Measurements from ENCODE around the gene CCL22. TPM values are rescaled to one million over a fixed set of nuclear protein-coding genes. Genes with fewer than 3 reads are reported as not detected.

Gene CCL22
- total and polyA plus RNA-seq, 12 donors: 0.07 to 0.60 TPM; not detected in 10

- no peak for ATAC-seq
- 79 to 80% methylated on average over 7 of the region's 7 CpGs for WGBS, 2 donors
- intact Hi-C loops (cut with DNase I): loop anchor here in 4 of 10 donors (2.0 to 10.0 kb wide), 3 partner anchors 111 to 329 kb away; partner anchors contain the start of gene ARL2BP (in 1 of the 4)
- no peak for DNase-seq
- no peaks in the 10 kb centered on the region for H3K9me3 ChIP-seq
- no peak for TF ChIP-seq CTCF (IDR thresholded peaks at IDR 0.05)
- peaks cover 14 to 51% (median 44%) of the 10 kb centered on the region in 9 donors for H3K4me1 ChIP-seq
- H3K4me3 ChIP-seq: no peak overlapping the region
- no peaks in the 10 kb centered on the region for H3K36me3 ChIP-seq
- H3K27me3 ChIP-seq: no peaks in the 10 kb centered on the region
- no peak overlapping the region for H3K27ac ChIP-seq
Observed at GRCh38 chr16:57413733-57414132, 55.1 kb downstream of the CCL22 start.

Other genes starting within 250 kb of the CCL22 start
- 10 to 100 TPM; 49.6 to 66.8 (median 62.5) TPM for gene PSME3IP1, start 172.7 kb upstream of the CCL22 start, total RNA-seq
- 10 to 100 TPM; 50.4 to 60.7 TPM for gene PSME3IP1, start 172.7 kb upstream of the CCL22 start, polyA plus RNA-seq
- 10 to 100 TPM; 14.7 to 21.4 (median 18.5) TPM for gene RSPRY1, start 172.5 kb upstream of the CCL22 start, total RNA-seq
- 1 to 10 TPM; 6.9 to 9.5 TPM for gene RSPRY1, start 172.5 kb upstream of the CCL22 start, polyA plus RNA-seq
- gene ARL2BP, start 113.5 kb upstream of the CCL22 start, total RNA-seq: 10 to 100 TPM; 39.9 to 53.9 (median 45.9) TPM
- gene ARL2BP, start 113.5 kb upstream of the CCL22 start, polyA plus RNA-seq: 10 to 100 TPM; 33.4 to 57.9 TPM
- 1 to 10 TPM; 1.7 to 4.0 (median 2.2) TPM for gene PLLP, start 74.1 kb upstream of the CCL22 start, total RNA-seq
- 10 to 100 TPM in 1 of 2 donors, 1 to 10 TPM in 1; 7.0 to 10.6 TPM for gene PLLP, start 74.1 kb upstream of the CCL22 start, polyA plus RNA-seq
- gene CX3CL1, start 13.7 kb downstream of the CCL22 start, total RNA-seq: 10 to 100 TPM in 9 of 10 donors, 1 to 10 TPM in 1; 7.8 to 46.3 (median 14.5) TPM
- 10 to 100 TPM; 15.1 to 19.0 TPM for gene CX3CL1, start 13.7 kb downstream of the CCL22 start, polyA plus RNA-seq
- gene CCL17, start 46.0 kb downstream of the CCL22 start, total RNA-seq: 1 to 10 TPM in 1 of 10 donors, not detected in 9; 1.0 TPM
- gene CCL17, start 46.0 kb downstream of the CCL22 start, polyA plus RNA-seq: under 1 TPM in 1 of 2 donors, not detected in 1; 0.35 TPM
- gene CIAPIN1, start 88.6 kb downstream of the CCL22 start, total RNA-seq: 10 to 100 TPM; 49.6 to 75.1 (median 61.0) TPM
- gene CIAPIN1, start 88.6 kb downstream of the CCL22 start, polyA plus RNA-seq: 10 to 100 TPM; 20.1 to 63.0 TPM
- gene COQ9, start 88.7 kb downstream of the CCL22 start, total RNA-seq: 100 to 1,000 TPM; 135 to 230 (median 207) TPM
- 100 to 1,000 TPM; 162 to 475 TPM for gene COQ9, start 88.7 kb downstream of the CCL22 start, polyA plus RNA-seq
- 10 to 100 TPM; 40.2 to 56.7 (median 47.2) TPM for gene POLR2C, start 103.9 kb downstream of the CCL22 start, total RNA-seq
- 10 to 100 TPM; 17.9 to 46.6 TPM for gene POLR2C, start 103.9 kb downstream of the CCL22 start, polyA plus RNA-seq
- 10 to 100 TPM in 2 of 10 donors, 1 to 10 TPM in 8; 3.6 to 10.7 (median 8.0) TPM for gene DOK4, start 127.7 kb downstream of the CCL22 start, total RNA-seq
- gene DOK4, start 127.7 kb downstream of the CCL22 start, polyA plus RNA-seq: 1 to 10 TPM; 5.9 to 9.1 TPM
- gene CCDC102A, start 177.8 kb downstream of the CCL22 start, total RNA-seq: 10 to 100 TPM in 1 of 10 donors, 1 to 10 TPM in 9; 3.1 to 10.2 (median 5.1) TPM
- gene CCDC102A, start 177.8 kb downstream of the CCL22 start, polyA plus RNA-seq: 1 to 10 TPM; 3.7 to 5.9 TPM
- gene ADGRG5, start 183.9 kb downstream of the CCL22 start, total RNA-seq: under 1 TPM in 5 of 10 donors, not detected in 5; 0.12 to 0.69 (median 0.61) TPM
- gene ADGRG5, start 183.9 kb downstream of the CCL22 start, polyA plus RNA-seq: under 1 TPM in 1 of 2 donors, not detected in 1; 0.03 TPM